Neural progenitor cell (in vitro differentiated cells): ENCODE results near the gene FBLN2.

ENCODE experiments used
- EZH2 ChIP-seq: fragments of 200-600 bp; sonication (generic); IDR thresholded peaks from 2 replicates; pipeline ENCODE4 v1.6.1; 2017; ENCODE audit warnings: antibody characterized with exemption, mild to moderate bottlenecking, moderate library complexity
- EZH2phosphoT487 ChIP-seq: fragments of 200-600 bp; sonication (generic); IDR thresholded peaks from 2 replicates; pipeline ENCODE4 v1.6.1; 2017; ENCODE audit warnings: antibody characterized with exemption
- TF ChIP-seq, protein P1 (sequence below): fragments of 200-600 bp; sonication (generic); IDR thresholded peaks from 2 replicates; pipeline ENCODE4 v1.5.1; 2017; ENCODE audit warnings: antibody characterized with exemption, mild to moderate bottlenecking

DNA sequence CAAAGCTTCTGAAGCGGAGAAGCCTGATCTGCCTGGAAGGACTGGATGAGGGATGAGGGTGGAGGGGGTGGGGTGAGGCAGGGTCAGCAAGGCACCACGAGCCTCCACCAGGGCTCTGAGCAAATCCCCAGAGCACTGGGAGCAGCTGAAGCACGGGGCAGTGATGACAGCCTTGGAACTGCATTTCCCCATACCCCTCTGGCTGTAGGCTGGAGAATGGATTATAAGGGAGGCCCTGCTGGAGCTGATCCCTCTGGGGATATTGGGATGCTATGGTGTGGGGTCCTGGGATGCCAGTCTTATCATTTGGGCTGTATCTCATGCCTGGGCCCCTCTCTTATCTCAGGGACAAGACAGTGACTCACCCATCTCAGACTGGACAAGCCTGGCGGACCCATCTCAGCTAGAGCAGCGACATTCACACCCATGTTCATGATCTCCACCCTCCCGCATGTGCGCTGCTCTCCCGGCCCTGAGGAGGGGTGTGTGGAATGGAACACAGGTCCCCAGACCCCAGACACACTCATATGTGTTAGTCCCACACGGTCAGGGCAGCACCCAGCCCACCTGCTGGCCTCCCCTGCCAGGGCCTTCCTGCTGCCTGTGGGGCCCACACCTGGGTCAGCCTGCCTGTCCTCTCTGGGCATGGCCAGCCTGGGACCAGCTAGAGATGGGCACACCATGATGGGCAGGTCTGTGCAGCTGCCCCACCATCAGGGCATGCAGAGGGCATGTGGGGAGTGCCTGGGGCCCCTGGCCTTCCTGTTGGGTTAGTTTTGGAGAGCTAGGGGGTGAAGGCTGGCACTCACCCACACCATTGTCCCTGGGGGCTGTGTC is 97.1 kb downstream of the FBLN2 start:
- TF ChIP-seq, protein P1, sequence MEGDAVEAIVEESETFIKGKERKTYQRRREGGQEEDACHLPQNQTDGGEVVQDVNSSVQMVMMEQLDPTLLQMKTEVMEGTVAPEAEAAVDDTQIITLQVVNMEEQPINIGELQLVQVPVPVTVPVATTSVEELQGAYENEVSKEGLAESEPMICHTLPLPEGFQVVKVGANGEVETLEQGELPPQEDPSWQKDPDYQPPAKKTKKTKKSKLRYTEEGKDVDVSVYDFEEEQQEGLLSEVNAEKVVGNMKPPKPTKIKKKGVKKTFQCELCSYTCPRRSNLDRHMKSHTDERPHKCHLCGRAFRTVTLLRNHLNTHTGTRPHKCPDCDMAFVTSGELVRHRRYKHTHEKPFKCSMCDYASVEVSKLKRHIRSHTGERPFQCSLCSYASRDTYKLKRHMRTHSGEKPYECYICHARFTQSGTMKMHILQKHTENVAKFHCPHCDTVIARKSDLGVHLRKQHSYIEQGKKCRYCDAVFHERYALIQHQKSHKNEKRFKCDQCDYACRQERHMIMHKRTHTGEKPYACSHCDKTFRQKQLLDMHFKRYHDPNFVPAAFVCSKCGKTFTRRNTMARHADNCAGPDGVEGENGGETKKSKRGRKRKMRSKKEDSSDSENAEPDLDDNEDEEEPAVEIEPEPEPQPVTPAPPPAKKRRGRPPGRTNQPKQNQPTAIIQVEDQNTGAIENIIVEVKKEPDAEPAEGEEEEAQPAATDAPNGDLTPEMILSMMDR = no peak
- TF ChIP-seq EZH2 (no peak), EZH2phosphoT487 (no peak)
